Stimulated activated CD4-positive, alpha-beta T cell treated with anti-CD3 and anti-CD28 coated beads, Interleukin-2, amount 100 ng/mL, for 48 hours (primary cell): ENCODE data around the gene CEP104.
A peak's percentile ranks its signal among the peaks of the same experiment; 100 is the strongest.
"Not testable (repeated sequence)": the region's sequence is repeated elsewhere in the genome, so short reads cannot be mapped to it uniquely, and the experiment has no call there.

Experiments used
- DNase-seq, 2 donors: peaks; one replicate each; pipeline ENCODE4 v3.0.0-alpha.2; 2020

CEP104 gene

GRCh38 chr1:3821447-3821846 lies 35.6 kb downstream of the CEP104 start:
- no peak for DNase-seq

GRCh38 chr1:3821004-3821403 lies 36.0 kb downstream of the CEP104 start:
- no peak for DNase-seq

GRCh38 chr1:3820316-3820715 lies 36.7 kb downstream of the CEP104 start:
- no peak for DNase-seq

- no peak for DNase-seq
Observed at GRCh38 chr1:3819771-3820200, 37.2 kb downstream of the CEP104 start.

- no peak for DNase-seq
Observed at GRCh38 chr1:3817821-3818597, 39.0 kb downstream of the CEP104 start.

- no peak for DNase-seq
Observed at GRCh38 chr1:3817138-3817740, 39.8 kb downstream of the CEP104 start.

- DNase-seq = no peak
Observed at GRCh38 chr1:3816331-3817137, 40.5 kb downstream of the CEP104 start.

- DNase-seq = no peak
Observed at GRCh38 chr1:3814771-3815561, 42.0 kb downstream of the CEP104 start.

GRCh38 chr1:3814065-3814464 lies 42.9 kb downstream of the CEP104 start:
- no peak for DNase-seq

- DNase-seq = no peak
Observed at GRCh38 chr1:3811595-3811911, 45.5 kb downstream of the CEP104 start.

GRCh38 chr1:3810149-3810761 lies 46.8 kb downstream of the CEP104 start:
- not testable (repeated sequence) for DNase-seq

- DNase-seq = no peak
Observed at GRCh38 chr1:3809680-3810079, 47.3 kb downstream of the CEP104 start.

GRCh38 chr1:3807769-3808168 lies 49.2 kb downstream of the CEP104 start:
- no peak for DNase-seq

- DNase-seq = no peak
Observed at GRCh38 chr1:3805038-3805437, 52.0 kb downstream of the CEP104 start.

- not testable (repeated sequence) for DNase-seq
Observed at GRCh38 chr1:3804627-3804944, 52.4 kb downstream of the CEP104 start.

- no peak for DNase-seq
Observed at GRCh38 chr1:3803905-3804626, 52.9 kb downstream of the CEP104 start.

- not testable (repeated sequence) for DNase-seq
Observed at GRCh38 chr1:3800795-3801194, 56.2 kb downstream of the CEP104 start.

- DNase-seq = no peak
Observed at GRCh38 chr1:3799976-3800685, 56.9 kb downstream of the CEP104 start.

GRCh38 chr1:3796215-3797061 lies 60.6 kb downstream of the CEP104 start, which contains the start of gene LRRC47:
Gene LRRC47, minus strand, starts transcription at chr1:3796498. Its CDS starts 22 bp downstream, at chr1:3796476.
- peak; percentile 91 to 92 for DNase-seq
